COLO668 (cell line): Measurements from ENCODE around the gene PCSK9.

ENCODE experiments used
- DNase-seq: peaks from one replicate; lab custom pipeline; 2025; ENCODE audit not compliant: unreplicated experiment; lab: John Stamatoyannopoulos, UW

The PCSK9 gene

GRCh38 chr1:55057956-55058298, 18.6 kb downstream of the PCSK9 start:
- no peak for DNase-seq

DNA sequence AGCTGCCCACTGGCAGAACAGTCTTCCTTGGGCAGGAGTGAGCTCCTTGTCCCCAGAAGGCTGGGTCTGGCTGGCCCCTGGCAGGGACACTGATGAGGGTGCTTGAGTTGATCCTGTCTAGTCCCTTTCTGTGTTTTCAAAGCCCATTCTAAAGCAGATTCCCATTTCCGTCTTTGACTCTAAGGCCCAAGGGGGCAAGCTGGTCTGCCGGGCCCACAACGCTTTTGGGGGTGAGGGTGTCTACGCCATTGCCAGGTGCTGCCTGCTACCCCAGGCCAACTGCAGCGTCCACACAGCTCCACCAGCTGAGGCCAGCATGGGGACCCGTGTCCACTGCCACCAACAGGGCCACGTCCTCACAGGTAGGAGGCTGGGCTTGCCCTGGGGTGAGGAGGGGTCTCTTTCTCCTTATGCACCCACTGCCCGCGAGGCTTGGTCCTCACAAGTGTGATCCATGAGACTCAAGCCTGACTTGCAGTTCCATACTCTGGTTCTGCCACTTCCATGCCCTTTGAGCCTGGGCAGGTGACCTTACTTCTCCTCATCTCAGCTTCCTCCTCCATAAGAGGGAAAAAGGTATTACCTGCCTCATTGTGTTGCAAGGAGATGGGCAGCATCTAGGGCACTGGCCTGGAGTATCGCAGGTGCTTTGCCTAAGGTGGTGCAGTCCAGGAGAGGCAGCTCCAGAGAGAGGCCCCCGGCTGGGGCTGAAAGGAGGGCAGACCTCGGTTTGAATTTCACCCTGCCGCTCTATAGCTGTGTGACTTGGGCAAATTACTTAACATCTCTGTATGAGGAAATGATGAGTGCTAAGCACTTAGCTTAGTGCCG, 20.2 kb downstream of the PCSK9 start:
- DNase-seq, result no peak

- DNase-seq, result no peak
These were observed 21.0 kb downstream of the PCSK9 start for GRCh38 chr1:55060133-55060999.

DNA sequence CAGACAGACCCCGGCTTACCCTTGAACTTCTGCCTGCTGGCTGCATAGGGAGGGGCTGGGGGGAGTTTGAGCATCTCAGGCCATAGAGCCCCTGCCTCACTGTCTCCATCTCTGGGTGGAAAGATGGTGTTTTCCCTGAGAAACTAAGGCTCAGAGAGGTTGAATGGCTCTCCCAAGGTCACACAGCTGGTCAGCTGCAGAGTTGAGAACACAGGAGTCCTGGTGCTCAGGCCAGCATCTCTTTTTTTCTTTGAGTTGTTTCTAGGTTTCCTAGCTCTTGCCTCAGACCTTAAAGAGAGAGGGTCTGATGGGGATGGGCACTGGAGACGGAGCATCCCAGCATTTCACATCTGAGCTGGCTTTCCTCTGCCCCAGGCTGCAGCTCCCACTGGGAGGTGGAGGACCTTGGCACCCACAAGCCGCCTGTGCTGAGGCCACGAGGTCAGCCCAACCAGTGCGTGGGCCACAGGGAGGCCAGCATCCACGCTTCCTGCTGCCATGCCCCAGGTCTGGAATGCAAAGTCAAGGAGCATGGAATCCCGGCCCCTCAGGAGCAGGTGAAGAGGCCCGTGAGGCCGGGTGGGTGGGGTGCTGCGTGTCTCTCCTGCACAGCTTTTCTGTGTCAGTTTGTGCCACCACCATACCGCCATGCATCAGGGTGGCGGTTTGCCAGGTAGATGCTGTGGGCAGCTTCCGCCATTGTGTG, 21.8 kb downstream of the PCSK9 start:
- DNase-seq, result no peak

DNA sequence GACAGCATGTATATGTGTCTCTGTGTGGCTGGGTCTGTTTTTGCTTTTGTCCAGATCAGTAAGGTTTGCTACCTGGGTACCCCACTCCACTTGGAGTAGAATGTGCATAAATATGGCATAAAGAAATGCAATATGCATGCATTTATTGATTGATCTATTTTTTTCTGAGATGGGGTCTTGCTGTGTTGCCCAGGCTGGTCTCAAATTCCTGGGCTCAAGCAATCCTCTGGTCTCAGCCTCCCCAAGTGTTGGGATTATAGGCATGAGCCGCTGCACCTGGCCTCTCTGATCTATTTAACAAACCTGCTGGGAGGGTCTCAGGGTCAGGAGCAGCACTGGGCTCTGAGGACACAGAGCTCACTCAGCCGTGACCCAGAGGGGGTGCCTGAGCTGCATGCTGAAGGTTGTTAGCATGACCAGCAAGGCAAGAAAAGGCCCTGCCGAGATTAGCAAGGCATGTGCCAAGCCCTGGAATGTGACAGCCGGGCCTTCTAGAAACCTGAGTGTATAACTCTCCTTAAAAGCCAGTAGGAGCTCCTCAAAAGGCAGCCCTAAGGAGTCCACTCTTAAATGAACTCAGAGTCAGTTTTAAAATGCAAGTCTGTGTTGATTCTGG, 22.5 kb downstream of the PCSK9 start:
- DNase-seq, result no peak

- no peak for DNase-seq
These were observed 23.6 kb downstream of the PCSK9 start for GRCh38 chr1:55062801-55063576.

- no peak for DNase-seq
These were observed 24.2 kb downstream of the PCSK9 start for GRCh38 chr1:55063577-55063942.

DNA sequence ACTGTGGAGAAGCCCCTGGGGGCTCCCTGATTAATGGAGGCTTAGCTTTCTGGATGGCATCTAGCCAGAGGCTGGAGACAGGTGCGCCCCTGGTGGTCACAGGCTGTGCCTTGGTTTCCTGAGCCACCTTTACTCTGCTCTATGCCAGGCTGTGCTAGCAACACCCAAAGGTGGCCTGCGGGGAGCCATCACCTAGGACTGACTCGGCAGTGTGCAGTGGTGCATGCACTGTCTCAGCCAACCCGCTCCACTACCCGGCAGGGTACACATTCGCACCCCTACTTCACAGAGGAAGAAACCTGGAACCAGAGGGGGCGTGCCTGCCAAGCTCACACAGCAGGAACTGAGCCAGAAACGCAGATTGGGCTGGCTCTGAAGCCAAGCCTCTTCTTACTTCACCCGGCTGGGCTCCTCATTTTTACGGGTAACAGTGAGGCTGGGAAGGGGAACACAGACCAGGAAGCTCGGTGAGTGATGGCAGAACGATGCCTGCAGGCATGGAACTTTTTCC, 24.8 kb downstream of the PCSK9 start:
- DNase-seq, result no peak

DNA sequence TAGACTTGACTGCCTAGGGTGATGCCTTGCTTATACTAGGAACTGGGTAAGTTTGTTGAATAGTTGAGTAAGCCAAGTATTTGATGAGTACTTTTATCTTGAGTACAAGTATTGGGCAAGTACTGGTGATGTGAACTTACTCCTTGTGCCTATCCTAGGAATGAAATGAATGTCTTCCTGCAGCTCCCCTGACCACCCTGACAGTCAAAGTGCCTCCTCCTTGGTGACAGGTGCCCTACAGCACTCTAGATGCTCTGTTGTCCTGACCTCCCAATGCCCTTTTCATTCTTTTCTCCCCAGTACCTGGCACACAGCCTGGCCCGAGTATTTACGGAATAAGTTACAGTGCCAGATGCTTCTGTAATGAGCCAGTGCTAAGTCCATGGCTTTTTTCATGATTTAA, 25.5 kb downstream of the PCSK9 start:
- no peak for DNase-seq

DNA sequence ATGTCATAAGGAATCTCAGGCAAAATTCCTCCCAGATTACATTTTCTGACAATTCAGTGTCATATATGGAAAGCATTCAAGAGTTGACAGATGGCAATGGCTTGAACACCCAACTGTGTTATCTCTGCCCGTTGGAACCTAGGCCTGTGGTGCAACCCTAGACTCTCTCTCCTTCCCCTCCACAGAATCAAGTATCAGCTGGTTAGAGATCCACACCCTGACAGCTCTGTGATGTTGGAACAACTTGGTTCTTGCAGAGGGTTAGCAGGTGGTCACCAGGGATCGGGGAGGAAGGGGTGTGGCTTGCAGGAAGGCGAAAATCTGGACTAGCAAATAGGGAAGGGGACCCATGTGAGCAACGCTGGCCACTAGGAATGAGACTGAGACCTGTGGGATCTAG, 26.3 kb downstream of the PCSK9 start:
- DNase-seq, result no peak

- DNase-seq, result no peak
These were observed 27.9 kb downstream of the PCSK9 start for GRCh38 chr1:55067022-55067778.

DNA sequence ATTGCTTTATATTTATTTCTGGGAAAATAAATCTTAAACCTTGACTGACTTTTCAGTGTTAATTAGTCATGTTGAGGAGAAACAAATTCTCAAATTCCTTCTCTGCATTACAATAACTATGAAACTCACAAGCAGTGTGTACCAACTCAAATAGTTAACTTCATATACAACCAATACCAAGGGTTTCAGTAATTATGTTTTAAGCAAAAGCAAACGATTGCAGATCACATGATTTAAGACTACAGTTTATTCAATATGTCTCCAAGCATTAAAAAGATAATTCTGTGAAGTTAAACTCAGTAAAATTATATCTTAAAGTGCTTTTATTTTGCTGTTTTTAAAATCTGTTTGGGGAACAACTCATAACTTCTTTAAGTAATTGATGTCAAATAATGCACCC, 28.6 kb downstream of the PCSK9 start:
- DNase-seq, result no peak

DNA sequence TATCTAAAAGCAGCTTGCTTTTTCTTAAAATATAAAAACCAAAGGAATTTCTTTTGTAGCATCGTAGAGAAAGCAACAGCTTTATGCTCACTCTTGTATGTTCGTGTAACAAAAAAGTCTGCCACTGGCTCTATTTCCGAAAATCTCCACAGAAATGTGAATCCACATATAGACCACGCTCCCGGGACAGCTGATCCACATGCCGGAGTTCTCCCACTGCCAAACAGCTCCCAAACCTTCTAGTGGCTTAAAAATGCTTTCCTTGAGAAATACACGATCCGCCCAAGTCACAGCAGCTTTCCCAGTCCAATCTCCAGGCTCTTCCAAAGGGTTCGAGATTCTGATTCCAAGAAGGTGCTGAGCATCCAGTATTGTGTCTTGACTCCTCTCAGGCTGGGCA, 29.3 kb downstream of the PCSK9 start:
- DNase-seq, result no peak

GRCh38 chr1:55069280-55069679, 29.9 kb downstream of the PCSK9 start:
- DNase-seq, result no peak

DNA sequence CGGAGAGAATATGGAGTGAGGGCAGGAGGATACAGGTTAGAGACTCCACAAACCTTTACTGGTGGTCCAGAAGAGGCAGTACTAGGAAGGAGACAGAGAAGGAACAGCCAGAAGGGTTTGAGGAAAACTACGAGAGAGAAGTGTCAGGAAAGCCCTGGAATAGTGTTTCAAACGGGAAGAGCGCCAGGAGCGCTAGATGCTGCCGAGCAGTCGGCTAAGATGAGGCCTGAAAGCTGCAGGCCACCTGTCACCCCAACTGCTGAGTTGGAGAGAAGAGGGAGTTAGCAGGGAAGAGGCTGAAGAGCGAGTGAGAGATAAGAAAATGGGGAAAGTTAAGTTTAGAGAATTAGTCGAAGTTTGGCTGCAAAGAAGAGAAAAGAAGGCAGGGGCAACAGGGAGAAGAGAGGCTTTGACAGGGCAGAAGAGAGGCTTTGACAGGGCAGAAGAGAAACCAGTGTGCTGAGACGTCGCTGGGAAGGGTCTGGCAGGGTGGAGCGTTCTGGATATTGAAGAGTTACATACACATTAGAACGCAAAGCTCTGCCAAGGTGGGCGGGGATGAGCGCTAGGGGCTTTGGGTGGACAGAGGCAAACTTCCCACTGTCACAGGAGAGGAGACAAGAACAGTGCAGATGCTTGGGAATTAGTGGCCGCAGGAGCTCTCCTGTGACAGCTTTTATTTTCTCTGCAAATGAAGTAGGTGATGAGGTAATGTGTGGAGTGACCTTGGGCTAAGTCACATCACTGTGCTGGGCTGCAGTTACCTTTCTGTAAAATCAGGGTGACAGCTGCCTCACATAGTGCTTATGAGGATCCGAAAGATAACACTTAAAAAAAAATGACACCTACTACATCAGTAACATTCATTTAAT, 31.2 kb downstream of the PCSK9 start:
- DNase-seq, result no peak

DNA sequence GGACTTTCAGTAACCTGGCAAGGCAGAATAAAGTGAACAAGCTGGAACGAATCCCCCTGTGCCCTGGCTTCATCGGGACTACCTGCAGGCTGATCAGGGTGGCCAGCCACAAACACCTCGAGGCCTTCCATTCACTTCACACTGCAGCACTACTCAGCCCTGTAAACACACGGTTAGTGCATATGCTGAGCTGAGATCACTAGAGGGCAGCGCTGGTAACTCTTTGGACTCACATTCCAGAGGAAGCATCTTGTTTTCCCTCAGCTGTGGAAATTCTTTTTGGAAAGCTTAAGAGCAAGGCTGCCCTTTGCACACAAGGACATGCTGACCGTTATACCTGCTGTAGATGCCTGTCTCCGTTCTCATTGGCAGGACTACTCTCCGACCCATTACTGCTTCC, 32.1 kb downstream of the PCSK9 start:
- DNase-seq, result peak; percentile 60

- no peak for DNase-seq
These were observed 34.0 kb downstream of the PCSK9 start for GRCh38 chr1:55073187-55073916.

- no peak for DNase-seq
These were observed 35.1 kb downstream of the PCSK9 start for GRCh38 chr1:55074455-55074854.
